BJ (cell line): ENCODE measurements around the gene FAM167B. TPM values are rescaled to one million over a fixed set of nuclear protein-coding genes. Genes with fewer than 3 reads are reported as not detected.
"Not testable (repeated sequence)": the region's sequence is repeated elsewhere in the genome, so short reads cannot be mapped to it uniquely, and the experiment has no call there.

Experiments used
- CTCF ChIA-PET: fragments of 350-600 bp; formaldehyde crosslinking; extraction: SDS; loops from one replicate; lab custom pipeline; 2021; ENCODE audit warnings: antibody characterized with exemption, inconsistent platforms; lab: Yijun Ruan, JAX
- POLR2A ChIA-PET: fragments of 300-600 bp; sonication (Branson Sonifier 250); formaldehyde crosslinking; extraction: SDS; loops from one replicate; lab custom pipeline; 2021; ENCODE audit warnings: antibody characterized with exemption; lab: Charles Lee
- DNase-seq: peaks from one replicate; pipeline ENCODE4 v3.0.0-alpha.2; 2011; ENCODE audit warnings: low read depth
- H3K27me3 ChIP-seq: 2 replicates; pipeline ENCODE4 v1.6.0; 2011; ENCODE audit warnings: low read length; ENCODE audit not compliant: control insufficient read depth, insufficient read depth
- H3K36me3 ChIP-seq: 2 replicates; pipeline ENCODE4 v1.5.1; 2011; ENCODE audit warnings: low read length; ENCODE audit not compliant: control insufficient read depth, insufficient read depth
- H3K4me3 ChIP-seq: 2 replicates; pipeline ENCODE4 v1.5.1; 2011; ENCODE audit warnings: low read depth, mild to moderate bottlenecking, control low read depth, low read length
- polyA plus RNA-seq: library from polyadenylated mRNA; depleted of rRNA; stranded (reverse); fragments of >200 nt; gene quantifications from 2 replicates; pipeline ENCODE4 v1.2.3, GENCODE V29; 2011
- TF ChIP-seq, protein P1 (sequence below): IDR thresholded peaks from 2 replicates; pipeline ENCODE4 v1.5.1; 2011; ENCODE audit warnings: low read depth, mild to moderate bottlenecking, control low read depth, inconsistent platforms, low read length, moderate library complexity; ENCODE audit not compliant: insufficient read depth

The FAM167B gene
- polyA plus RNA-seq, 1 experiment = 3.5 TPM

DNA sequence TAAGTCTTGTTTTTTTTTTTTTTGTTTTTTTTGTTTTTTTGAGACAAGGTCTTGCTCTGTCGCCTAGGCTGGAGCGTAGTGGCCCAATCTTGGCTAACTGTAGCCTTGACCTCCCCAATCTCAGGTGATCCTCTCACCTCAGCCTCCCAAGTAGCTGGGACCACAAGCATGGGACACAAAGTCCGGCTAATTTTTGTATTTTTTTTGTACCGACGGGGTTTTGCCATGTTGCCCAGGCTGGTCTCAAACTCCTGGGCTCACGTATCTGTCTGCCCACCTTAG is 10.1 kb downstream of the FAM167B start:
- ChIA-PET CTCF (interaction anchor here (1.3 to 4.3 kb wide), 2 partner anchors 9 to 42 kb away, joined by 4 to 25 read pairs; partner anchors contain the start of gene FAM167B), POLR2A (no interaction called here)
- TF ChIP-seq, protein P1, sequence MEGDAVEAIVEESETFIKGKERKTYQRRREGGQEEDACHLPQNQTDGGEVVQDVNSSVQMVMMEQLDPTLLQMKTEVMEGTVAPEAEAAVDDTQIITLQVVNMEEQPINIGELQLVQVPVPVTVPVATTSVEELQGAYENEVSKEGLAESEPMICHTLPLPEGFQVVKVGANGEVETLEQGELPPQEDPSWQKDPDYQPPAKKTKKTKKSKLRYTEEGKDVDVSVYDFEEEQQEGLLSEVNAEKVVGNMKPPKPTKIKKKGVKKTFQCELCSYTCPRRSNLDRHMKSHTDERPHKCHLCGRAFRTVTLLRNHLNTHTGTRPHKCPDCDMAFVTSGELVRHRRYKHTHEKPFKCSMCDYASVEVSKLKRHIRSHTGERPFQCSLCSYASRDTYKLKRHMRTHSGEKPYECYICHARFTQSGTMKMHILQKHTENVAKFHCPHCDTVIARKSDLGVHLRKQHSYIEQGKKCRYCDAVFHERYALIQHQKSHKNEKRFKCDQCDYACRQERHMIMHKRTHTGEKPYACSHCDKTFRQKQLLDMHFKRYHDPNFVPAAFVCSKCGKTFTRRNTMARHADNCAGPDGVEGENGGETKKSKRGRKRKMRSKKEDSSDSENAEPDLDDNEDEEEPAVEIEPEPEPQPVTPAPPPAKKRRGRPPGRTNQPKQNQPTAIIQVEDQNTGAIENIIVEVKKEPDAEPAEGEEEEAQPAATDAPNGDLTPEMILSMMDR = no peak
- no peaks in the 10 kb centered on the region for H3K27me3 ChIP-seq
- H3K4me3 ChIP-seq = no peak overlapping the region
- no peaks in the 10 kb centered on the region for H3K36me3 ChIP-seq
- no peak for DNase-seq

DNA sequence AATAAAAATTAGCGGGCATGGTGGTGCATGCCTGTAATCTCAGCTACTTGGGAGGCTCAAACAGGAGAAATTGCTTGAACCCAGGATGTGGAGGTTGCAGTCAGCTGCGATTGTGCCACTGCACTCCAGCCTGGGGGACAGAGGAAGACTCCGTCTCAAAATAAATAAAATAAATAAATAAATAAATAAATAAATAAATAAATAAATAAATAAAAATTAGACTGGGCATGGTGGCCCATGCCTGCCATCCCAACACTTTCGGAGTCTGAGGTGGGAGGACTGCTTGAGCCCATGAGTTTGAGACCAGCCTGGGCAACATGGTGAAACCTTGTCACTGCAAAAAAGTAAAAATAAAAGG is 16.2 kb downstream of the FAM167B start:
- H3K4me3 ChIP-seq, DNase-seq, H3K36me3 ChIP-seq, POLR2A ChIA-PET, H3K27me3 ChIP-seq: not testable (repeated sequence)
- CTCF ChIA-PET = interaction anchor here (1.1 kb wide), 1 partner anchor 14 kb away, joined by 4 read pairs; no protein-coding TSS in a partner anchor

DNA sequence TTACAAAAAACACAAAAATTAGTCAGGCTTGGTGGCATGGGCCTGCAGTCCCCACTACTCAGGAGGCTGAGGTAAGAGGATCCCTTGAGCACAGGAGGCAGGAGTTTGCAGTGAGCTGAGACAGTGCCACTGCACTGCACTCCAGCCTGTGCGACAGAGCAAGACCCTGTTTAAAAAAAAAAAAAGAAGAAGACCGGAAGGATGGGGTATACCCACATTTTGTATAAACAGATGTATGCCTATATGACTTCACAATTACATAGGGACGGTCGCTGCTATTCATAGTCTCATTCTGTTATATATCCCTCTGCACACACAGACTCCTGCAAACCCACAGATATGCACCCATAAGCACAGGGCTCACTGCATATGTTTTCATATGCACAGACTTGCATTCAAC is 16.7 kb downstream of the FAM167B start:
- ChIA-PET POLR2A (no interaction called here), CTCF (interaction anchor here (1.1 kb wide), 1 partner anchor 14 kb away, joined by 4 read pairs; no protein-coding TSS in a partner anchor)
- Histone ChIP-seq H3K36me3 (no peaks in the 10 kb centered on the region), H3K4me3 (no peak overlapping the region), H3K27me3 (no peaks in the 10 kb centered on the region)
- TF ChIP-seq, protein P1 = no peak
- no peak for DNase-seq

DNA sequence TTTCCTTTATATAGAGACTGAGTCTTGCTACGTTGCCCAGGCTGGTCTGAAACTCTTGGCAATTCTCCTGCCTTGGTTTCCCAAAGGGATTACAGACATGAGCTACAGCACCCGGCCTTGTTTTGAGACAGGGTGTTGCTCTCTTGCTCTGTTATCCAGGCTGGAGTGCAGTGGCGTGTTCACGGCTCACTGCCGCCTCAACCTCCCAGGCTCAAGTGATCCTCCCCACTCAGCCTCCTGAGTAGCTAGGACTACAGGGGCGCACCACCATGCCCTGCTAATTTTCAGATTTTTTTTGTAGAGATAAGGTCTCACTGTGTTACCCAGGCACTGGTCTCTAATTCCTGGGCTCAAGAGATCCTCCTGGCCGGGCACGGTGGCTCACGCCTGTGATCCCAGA is 18.8 kb downstream of the FAM167B start:
- Histone ChIP-seq H3K4me3 (no peak overlapping the region), H3K36me3 (no peaks in the 10 kb centered on the region), H3K27me3 (no peaks in the 10 kb centered on the region)
- ChIA-PET CTCF (no interaction called here), POLR2A (no interaction called here)
- TF ChIP-seq, protein P1 = no peak
- no peak for DNase-seq

DNA sequence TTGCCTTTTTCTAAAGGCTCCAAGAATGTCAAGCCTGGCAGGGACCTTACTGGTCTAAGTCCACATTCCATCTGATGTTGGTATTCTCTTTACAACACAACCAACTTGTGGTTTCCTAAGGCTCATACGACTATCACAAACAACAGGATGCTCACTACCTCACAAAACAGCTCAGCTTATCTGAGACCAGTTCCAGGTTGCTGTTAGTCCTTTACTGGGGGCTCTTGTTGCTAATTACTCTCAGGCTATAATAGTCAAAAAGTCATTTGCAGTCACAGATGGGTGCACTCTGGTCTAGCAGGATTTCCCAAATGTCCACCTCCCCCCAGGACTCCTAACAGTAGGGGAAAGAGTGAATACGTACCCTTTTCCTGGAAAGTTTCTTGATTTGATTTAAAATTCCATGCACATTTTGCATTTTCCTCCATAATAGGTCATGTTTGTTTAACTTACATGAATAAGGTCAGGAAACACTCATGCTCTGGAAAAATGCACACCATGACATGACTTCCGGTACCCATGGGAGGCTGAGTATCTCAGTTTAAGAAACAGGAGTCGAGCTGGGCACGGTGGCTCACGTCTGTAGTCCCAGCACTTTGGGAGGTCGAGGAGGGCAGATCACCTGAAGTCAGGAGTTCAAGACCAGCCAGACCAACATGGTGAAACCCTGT is 20.0 kb downstream of the FAM167B start:
- ChIA-PET POLR2A (no interaction called here), CTCF (no interaction called here)

More for the DNA sequence above, 20.0 kb downstream of the FAM167B start:
- TF ChIP-seq, protein P1 = no peak
- Histone ChIP-seq H3K36me3 (no peaks in the 10 kb centered on the region), H3K4me3 (no peak overlapping the region), H3K27me3 (no peaks in the 10 kb centered on the region)
- no peak for DNase-seq
